ENCODE data around the gene SVOP. TPM values are rescaled to one million over a fixed set of nuclear protein-coding genes. Genes with fewer than 3 reads are reported as not detected.

Gene SVOP
- total and polyA plus RNA-seq, 2 experiments from 2014 or later = 0.10 TPM; not detected in 1

GRCh38 chr12:108973629-108974152 lies 47.2 kb downstream of the SVOP start:
- H3K27ac ChIP-seq (ENCODE audit: low read depth) = no peak overlapping the region
- H3K9me3 Mint-ChIP-seq = no peaks in the 10 kb centered on the region
- H3K4me3 Mint-ChIP-seq = no peak overlapping the region
- H3K79me2 ChIP-seq (replicated peaks; ENCODE audit: insufficient read depth) = no peaks in the 10 kb centered on the region
- TF ChIP-seq EZH2phosphoT487 (IDR thresholded peaks at IDR 0.05; ENCODE audit: unreplicated experiment) (no peak), NANOG (IDR thresholded peaks at IDR 0.05; ENCODE audit: borderline replicate concordance) (no peak), CREB1 (CRISPR knock-in tag; IDR thresholded peaks at IDR 0.05; ENCODE audit: low read depth) (no peak), ETS1 (IDR thresholded peaks at IDR 0.05) (no peak), EZH2 (IDR thresholded peaks at IDR 0.05; ENCODE audit: low read depth, unreplicated experiment) (no peak), JUNB (IDR thresholded peaks at IDR 0.05; ENCODE audit: unreplicated experiment) (no peak), ZNF331 (CRISPR knock-in tag; IDR thresholded peaks at IDR 0.05; ENCODE audit: low read depth) (no peak), REST (IDR thresholded peaks at IDR 0.05; ENCODE audit: unreplicated experiment) (no peak), STAT1 (IDR thresholded peaks at IDR 0.05; ENCODE audit: unreplicated experiment) (no peak)
- TF ChIP-seq, protein P1, sequence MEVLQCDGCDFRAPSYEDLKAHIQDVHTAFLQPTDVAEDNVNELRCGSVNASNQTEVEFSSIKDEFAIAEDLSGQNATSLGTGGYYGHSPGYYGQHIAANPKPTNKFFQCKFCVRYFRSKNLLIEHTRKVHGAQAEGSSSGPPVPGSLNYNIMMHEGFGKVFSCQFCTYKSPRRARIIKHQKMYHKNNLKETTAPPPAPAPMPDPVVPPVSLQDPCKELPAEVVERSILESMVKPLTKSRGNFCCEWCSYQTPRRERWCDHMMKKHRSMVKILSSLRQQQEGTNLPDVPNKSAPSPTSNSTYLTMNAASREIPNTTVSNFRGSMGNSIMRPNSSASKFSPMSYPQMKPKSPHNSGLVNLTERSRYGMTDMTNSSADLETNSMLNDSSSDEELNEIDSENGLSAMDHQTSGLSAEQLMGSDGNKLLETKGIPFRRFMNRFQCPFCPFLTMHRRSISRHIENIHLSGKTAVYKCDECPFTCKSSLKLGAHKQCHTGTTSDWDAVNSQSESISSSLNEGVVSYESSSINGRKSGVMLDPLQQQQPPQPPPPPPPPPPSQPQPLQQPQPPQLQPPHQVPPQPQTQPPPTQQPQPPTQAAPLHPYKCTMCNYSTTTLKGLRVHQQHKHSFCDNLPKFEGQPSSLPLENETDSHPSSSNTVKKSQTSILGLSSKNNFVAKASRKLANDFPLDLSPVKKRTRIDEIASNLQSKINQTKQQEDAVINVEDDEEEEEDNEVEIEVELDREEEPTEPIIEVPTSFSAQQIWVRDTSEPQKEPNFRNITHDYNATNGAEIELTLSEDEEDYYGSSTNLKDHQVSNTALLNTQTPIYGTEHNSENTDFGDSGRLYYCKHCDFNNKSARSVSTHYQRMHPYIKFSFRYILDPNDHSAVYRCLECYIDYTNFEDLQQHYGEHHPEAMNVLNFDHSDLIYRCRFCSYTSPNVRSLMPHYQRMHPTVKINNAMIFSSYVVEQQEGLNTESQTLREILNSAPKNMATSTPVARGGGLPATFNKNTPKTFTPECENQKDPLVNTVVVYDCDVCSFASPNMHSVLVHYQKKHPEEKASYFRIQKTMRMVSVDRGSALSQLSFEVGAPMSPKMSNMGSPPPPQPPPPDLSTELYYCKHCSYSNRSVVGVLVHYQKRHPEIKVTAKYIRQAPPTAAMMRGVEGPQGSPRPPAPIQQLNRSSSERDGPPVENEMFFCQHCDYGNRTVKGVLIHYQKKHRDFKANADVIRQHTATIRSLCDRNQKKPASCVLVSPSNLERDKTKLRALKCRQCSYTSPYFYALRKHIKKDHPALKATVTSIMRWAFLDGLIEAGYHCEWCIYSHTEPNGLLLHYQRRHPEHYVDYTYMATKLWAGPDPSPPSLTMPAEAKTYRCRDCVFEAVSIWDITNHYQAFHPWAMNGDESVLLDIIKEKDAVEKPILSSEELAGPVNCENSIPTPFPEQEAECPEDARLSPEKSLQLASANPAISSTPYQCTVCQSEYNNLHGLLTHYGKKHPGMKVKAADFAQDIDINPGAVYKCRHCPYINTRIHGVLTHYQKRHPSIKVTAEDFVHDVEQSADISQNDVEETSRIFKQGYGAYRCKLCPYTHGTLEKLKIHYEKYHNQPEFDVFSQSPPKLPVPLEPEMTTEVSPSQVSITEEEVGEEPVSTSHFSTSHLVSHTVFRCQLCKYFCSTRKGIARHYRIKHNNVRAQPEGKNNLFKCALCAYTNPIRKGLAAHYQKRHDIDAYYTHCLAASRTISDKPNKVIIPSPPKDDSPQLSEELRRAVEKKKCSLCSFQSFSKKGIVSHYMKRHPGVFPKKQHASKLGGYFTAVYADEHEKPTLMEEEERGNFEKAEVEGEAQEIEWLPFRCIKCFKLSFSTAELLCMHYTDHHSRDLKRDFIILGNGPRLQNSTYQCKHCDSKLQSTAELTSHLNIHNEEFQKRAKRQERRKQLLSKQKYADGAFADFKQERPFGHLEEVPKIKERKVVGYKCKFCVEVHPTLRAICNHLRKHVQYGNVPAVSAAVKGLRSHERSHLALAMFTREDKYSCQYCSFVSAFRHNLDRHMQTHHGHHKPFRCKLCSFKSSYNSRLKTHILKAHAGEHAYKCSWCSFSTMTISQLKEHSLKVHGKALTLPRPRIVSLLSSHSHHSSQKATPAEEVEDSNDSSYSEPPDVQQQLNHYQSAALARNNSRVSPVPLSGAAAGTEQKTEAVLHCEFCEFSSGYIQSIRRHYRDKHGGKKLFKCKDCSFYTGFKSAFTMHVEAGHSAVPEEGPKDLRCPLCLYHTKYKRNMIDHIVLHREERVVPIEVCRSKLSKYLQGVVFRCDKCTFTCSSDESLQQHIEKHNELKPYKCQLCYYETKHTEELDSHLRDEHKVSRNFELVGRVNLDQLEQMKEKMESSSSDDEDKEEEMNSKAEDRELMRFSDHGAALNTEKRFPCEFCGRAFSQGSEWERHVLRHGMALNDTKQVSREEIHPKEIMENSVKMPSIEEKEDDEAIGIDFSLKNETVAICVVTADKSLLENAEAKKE (CRISPR knock-in tag; IDR thresholded peaks at IDR 0.05) = no peak
- H3K27me3 Mint-ChIP-seq (ENCODE audit: insufficient read depth, low read depth, poor library complexity) = peaks cover 5% of the 10 kb centered on the region
- 0 out of 2 replicates have a peak overlapping the region, but pooled peaks have one; percentile 1 for H2AFZ ChIP-seq
- no peaks in the 10 kb centered on the region for H3K9me2 ChIP-seq (ENCODE audit: insufficient read depth)
- DNase-seq (ENCODE audit: low spot score) = no peak
- ATAC-seq = no peak; the same call in 2 of the 3 replicates
- no peaks in the 10 kb centered on the region for H3F3A ChIP-seq (replicated peaks; ENCODE audit: low read depth)
- H3K4me3 ChIP-seq = no peak overlapping the region
- no peaks in the 10 kb centered on the region for H3K4me1 ChIP-seq (ENCODE audit: insufficient read depth)
- no peaks in the 10 kb centered on the region for H3K36me3 ChIP-seq (ENCODE audit: insufficient read depth)
- peaks cover 4% of the 10 kb centered on the region; the same call in 2 of the 3 replicates for H3K4me1 Mint-ChIP-seq
- H3K4me2 ChIP-seq = no peak overlapping the region
- H4K20me1 ChIP-seq (replicated peaks; ENCODE audit: insufficient read depth) = no peaks in the 10 kb centered on the region
- no peaks in the 10 kb centered on the region for H3K36me3 Mint-ChIP-seq (ENCODE audit: low read depth)
- H3K27me3 ChIP-seq (ENCODE audit: insufficient read depth) = no peaks in the 10 kb centered on the region
- no peak overlapping the region for H3K27ac Mint-ChIP-seq

Measured in GM23338 (cell line).